Stimulated activated CD4-positive, alpha-beta T cell treated with anti-CD3 and anti-CD28 coated beads, Interleukin-15, amount 100 ng/mL, for 1 hour (primary cell): Measurements from ENCODE around the gene TARS2.

Source experiments
- DNase-seq, 2 donors: peaks; one replicate each; pipeline ENCODE4 v3.0.0-alpha.2; 2020; ENCODE audit warnings: low read depth in 1 of 2, low spot score in 1 of 2

TARS2 gene

DNA sequence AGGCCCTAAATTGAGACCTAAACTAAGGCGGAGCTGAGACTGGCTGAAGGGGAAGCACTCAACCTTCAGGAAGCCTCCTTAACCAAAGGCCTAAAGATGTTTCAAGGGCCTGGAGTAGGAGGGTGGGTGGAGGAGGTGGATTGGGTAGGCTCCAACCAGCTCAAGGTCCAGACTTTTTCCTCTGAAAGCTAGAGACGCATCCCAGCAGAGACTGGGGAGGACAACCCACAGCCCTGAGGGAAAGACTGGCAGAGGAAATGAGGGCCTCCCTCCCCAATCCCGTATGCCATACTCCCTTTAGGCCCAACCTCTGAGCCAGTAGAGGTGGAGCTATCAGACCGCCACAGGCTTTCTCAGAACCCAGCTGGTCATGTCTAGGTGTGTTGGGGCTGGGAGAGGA, 21.8 kb downstream of the TARS2 start:
- DNase-seq = no peak

DNA sequence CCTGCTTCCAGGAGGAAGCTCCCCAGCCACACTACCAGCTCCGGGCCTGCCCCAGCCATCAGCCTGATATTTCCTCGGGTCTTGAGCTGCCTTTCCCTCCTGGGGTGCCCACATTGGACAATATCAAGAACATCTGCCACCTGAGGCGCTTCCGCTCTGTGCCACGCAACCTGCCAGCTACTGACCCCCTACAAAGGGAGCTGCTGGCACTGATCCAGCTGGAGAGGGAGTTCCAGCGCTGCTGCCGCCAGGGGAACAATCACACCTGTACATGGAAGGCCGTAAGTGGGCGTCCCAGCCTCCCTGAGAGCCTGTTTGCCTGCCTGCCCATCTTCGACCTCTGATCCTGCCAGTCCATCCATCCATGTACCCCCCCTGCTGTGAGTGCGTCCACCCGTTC, 24.3 kb downstream of the TARS2 start:
- DNase-seq = no peak

DNA sequence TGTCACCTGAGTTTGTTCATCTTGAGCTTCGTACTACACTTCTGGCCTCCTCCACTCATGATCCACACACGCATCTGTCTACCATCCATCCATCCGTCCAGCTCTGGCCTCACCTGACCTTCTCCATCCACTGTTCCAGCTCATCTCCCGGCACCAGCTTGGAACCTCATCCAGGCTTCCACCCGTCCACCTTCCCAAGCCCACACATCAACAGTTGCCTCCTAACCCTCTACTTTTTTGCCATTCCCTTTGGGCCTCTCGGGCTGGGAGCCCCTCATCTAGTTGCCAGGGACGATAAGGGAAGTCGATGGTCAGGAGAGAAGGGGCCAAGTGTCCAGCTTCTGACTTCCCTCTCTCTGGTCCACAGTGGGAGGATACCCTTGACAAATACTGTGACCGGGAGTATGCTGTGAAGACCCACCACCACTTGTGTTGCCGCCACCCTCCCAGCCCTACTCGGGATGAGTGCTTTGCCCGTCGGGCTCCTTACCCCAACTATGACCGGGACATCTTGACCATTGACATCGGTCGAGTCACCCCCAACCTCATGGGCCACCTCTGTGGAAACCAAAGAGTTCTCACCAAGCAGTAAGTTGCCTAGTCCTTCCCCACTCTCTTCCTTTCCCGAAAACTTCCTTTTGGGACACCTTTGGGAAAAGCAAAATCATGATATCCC, 24.9 kb downstream of the TARS2 start:
- DNase-seq = no peak

DNA sequence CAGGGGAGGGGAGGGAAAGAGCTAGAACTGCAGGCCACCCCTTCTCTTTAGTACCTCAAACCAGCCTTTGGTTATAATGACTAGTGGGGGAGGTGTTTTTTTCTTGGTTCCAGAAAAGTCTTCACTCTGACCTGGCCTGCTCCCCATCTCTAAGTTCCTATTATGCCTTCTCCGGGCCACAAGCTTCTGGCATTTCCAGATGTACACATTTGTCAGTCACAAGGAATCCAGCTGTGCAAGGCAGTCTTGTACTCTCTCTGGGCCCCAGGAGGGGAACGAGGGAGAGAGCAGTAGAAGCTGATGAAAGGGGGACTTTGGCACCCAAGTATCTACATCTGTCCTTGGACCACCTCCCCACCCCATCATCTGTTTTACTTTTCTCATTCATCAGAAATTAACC, 25.6 kb downstream of the TARS2 start:
- DNase-seq = no peak

DNA sequence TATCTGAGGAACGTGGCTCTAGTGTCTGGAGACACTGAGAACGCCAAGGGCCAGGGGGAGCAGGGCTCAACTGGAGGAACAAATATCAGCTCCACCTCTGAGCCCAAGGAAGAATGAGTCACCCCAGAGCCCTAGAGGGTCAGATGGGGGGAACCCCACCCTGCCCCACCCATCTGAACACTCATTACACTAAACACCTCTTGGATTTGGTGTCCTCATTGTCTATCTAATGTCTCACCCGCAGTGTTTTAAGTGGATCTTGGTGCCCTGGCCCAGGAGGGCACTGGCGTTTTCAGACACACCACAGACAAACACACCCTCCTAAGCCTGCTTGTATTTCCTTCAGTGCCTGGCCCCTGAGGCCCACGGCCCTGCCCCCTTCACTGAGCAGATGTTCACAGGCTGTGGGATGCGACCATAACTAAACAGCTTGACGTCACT, 26.2 kb downstream of the TARS2 start:
- DNase-seq = no peak

DNA sequence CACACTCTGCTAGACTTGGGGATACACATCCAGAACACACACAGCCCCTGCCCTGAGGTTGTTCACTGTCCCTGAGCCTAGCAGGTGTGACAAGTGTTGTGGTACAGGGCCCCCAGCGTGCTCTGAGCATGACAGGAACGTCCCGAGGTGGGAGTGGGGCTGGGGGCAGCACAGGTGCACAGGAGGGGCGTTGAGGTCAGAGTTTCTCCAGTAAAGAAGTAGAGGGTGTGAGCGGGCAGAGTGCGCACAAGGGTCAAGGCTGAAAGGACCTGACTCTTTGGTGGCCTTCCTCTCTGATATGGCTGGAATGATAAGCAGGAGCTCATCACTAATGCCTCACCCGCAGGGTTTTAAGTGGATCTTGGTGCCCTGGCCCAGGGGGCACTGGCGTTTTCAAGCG, 27.0 kb downstream of the TARS2 start:
- no peak for DNase-seq

DNA sequence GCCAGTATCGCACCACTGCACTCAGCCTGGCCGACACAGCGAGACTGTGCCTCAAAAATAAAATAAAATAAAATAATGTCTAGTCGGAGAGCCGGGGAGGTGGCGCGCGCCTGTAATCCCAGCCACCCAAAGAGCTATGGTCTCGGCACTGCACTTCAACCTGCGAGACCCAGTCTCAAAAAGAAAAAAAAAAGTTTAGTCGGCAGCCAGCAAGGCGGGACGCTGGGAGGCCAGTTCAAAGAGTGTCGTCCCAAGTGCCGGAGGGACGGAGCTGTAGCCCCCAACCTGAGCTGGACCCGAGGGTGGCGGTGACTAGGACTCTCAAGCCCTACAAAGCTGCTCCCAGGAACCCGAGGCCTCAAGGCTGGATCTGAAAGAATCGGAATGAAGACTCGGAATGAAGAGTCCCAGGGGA, 27.7 kb downstream of the TARS2 start:
- DNase-seq = no peak

DNA sequence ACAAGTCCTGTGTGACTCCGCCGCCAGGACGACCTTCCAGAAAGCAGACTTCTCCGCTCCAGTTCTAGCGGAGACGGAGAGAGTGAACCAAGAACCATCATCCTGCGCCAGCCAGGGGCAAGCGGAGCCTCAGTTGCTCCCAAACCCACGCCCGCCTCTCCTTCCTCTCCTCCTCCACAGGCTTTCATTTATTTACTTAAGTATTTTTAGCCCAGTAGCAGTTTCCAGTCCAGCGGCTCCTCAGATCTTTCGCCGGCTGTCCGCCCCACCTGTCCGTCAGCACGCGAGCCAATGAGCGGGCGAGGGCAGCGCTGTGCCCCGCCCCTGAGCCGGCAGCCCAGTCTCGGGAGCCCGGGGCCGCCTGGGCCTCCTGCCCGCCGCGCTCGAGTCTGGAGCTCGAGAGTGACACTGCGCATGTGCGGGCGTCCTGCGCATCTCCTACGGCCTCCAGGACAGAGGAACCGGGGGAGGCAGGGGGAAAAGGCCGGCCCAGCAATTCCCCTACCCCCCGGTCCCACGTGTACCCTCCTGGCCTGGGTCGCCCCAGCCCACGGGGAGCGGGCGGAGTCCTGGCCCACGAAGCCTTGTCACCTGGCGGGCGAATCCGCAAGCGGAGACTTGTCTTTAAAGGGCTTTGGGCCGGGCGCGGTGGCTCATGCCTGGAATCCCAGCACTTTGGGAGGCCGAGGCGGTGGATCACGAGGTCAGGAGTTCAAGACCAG, 28.3 kb downstream of the TARS2 start, which contains the start of gene FALEC:
Gene FALEC (plus strand): TSS at position 425 of the 722 bp plus-strand sequence.
- peak; percentile 85 for DNase-seq

DNA sequence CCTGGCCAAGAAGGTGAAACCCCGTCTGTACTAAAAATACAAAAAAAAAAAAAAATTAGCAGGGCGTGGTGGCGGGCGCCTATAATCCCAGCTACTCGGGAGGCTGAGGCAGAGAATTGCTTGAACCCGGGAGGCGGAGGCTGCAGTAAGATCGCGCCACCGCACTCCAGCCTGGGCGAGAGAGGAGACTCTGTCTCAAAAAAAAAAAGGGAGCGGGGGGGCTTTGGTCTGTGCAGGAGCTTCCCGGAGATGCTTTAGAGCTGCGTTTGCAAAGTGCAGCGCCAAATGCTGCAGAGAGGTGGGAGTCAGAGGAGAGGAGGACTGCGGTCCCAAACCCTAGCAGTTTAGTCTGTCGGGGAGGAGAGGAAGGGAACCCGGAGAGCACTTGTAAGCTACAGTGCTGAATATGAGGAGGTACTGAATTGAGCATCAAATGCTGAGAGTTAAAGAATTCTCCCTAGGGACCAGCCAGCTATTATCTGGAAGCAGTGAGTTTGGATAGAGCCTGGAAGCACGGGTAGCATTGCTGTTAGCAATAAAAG, 28.9 kb downstream of the TARS2 start:
- no peak for DNase-seq

DNA sequence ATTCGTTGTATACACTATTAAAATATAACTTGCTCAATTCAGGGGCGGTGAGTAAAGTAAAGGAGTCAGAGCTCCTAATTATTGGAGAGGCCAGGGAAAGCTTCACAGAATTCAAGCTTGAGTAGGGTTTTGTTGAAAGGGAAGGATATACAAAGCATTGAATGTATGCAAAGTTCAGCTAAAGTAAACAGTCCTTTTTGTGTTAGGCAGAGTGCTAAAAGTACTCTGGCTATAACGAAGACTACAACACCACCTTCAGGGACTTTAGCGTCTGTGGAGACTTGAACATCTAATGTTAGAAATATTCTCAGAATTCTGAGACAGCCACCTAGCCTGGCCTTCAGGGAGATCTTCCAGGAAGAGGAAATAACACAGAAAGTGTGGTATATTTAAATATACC, 29.4 kb downstream of the TARS2 start:
- no peak for DNase-seq

DNA sequence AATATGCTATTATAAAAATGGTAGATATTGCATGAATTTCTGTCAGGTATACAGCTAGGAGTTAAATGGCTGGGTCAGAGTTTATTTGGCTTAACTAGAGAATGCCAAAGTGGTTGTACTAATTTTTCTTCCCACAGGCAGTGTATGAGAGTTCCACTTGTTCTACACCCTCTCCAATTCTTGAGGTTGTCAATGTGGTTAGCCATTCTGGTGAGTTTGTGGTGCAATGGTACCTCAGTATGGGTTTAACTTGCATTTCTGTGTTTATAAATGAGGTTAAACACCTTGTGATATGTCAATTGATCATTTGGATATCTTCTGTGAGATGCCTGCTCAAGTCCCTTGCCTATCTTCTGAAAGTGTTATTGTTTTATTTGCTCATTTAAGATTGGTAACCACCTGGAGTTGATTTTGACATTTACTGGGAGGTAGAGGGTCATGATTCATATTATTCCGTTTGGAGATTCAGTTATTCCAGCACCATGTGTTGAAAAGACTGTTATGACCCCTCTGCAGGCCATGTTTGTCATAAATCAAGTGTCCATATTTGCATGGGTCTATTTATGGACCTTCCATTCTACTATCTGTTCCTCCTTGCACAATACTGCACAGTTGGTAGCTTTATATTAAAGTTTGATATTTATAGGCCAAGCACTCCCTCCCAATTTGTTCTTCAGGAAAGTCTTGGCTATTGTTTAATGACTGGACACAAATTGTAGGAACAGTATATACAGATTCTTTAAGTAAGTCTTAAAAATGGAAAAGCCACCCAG, 34.2 kb downstream of the TARS2 start:
- no peak for DNase-seq

DNA sequence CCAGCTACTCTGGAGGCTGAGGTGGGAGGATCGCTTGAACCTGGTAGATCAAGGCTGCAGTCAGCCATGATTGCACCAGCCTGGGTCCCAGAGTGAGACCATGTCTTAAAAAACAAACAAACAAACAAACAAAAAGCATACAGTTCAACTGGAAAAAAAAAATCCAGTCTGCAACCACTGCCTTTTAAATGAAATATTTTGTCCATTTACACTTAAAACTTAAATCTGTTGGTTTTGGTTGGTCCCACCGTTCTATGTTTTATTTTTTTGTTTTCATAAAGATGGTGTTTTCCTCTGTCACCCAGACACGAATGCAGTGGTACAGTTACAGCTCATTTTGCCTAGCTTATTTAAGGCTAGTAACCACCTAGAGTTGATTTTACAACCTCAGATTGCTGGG, 38.1 kb downstream of the TARS2 start:
- DNase-seq = no peak

DNA sequence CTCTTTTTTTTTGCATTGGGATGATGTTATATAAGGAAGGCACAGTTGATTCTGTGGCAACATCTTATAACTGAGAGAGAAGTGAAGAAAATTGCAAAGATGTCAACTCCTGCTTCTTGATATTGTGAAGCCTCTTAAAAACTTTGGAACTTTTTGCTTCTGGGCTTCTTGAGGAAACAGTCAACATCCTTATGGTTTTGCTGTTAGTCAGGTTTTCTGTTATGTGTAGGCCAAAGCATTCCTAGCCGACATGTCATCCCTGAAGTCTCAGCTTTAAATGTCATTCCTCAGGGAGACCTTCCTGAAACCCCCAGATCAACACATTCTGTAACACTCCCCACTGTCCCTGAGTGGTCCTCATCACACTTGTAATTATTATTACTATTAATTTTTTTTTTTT, 41.0 kb downstream of the TARS2 start:
- no peak for DNase-seq

DNA sequence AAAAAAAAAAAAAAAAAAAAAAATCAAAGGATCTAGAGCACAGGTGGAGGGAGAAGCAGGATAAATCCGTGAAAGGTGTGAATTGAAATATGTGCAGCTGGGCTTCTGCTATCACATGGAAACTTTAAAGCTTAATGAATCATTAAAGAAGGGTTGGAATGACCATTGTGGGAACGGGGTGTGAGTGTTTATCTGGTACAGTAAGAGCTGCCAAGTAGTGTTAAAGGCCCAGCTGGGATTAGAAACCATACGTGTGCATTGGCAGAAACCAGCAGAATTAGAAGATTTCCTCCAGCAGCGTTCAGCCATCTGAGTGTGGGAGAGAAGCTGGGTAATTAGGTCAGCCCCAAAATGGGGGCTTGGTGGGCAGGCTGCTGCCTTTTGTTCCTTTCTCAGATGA, 41.8 kb downstream of the TARS2 start:
- DNase-seq = no peak

DNA sequence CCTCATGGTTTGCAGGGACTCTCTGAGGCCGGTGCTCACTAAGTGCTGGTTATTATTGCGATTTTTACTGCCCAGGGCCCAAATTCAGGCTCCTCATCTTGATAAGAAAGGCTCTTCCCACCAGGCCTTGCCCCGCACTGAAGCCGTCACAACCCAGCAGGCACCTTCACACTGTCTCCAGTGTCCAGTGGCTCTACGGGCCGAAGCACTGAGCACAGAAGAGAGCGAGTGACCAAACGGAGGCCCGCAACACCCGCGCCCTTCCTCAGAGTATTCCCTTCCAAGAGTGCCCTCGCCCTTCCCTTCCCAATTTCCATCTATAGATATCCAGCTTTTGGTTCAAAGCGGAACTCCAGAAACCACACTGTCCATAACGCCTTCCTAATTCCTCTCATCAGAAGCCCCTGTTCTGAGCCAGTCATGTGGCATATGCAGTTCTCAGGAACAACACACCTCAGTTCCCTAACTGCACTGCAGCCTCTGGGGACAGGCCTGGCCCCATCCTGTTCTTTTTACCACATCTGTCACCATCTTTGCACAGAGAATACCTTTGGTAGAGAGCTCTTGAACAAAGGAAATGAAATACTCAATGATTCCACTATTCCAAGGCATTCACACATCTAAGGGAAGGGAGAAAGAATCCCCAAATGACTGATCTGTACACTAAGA, 43.4 kb downstream of the TARS2 start:
- DNase-seq = no peak

DNA sequence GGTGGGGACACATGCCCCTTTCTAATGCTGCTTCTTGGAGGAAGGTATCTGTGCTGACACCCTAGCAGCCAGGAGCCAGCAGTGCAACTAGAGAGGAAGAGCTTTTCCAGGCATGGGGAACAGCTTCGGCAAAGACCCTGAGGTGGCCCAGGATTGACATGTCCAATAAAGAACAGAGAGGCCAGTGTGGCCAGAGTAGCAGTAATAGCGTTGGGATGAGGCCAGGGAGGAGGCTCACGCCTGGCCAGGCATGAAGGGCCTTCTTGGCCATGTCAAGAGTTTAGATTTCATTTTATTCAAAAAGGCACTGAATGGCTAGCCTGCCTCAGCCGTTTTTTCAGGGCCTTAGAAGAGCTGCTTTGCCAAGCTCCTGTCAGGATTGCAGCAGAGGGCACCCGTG, 45.6 kb downstream of the TARS2 start:
- DNase-seq = no peak

DNA sequence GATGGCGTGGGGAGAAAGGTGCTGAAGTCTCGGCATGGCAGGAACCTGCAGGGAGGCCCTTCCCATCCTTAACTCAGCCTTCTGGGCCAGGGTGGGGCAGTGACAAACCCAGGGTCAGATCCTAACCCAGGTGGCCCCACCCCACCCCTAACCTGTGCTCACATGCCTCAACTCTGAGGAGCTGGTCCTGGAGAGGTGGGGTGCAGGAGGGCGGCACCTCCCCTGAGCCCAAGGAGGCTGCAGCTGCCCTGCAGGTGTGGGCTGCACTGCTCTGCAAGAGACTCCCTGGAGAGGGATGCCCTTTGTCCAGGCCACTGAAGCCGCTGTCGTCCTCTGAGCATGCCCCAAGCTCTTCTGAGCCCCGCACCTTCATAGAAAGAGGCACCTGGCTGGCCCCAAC, 46.8 kb downstream of the TARS2 start:
- DNase-seq = no peak

DNA sequence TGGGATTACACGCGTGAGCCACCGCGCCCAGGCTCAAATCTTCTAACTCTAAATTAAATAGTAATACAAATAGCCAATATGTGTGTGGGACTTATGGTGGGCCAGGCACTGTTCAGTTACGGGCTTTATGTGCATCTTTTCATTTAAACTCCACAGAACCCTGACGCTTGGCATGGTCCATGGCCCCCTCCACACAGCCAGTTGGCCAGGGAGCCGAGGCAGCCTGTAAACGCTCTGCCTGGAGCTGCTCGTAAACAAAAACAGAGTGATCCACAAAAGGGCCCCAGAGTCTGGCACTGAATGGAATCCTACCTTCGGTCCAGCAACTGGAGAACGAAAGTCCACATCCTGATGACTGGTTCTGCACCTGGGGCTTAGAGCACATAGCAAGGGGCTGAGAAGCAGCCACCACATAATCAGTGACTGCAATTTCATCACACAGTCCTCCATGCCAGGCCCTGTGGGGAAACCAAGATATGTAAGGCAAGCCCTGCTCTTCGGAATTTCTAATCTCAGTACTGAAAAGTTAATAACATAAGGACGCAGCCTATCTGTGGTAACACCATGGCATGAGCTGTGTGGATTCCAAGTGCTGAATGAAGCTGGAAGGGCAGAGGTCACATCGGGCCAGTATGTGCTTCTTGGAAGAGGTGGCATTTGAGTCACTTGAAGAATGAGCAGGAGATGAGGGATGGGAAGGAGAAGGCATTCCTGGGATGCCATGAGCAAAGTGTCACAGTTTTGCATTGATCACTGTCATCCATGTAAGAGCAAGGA, 48.5 kb downstream of the TARS2 start:
- DNase-seq = no peak

DNA sequence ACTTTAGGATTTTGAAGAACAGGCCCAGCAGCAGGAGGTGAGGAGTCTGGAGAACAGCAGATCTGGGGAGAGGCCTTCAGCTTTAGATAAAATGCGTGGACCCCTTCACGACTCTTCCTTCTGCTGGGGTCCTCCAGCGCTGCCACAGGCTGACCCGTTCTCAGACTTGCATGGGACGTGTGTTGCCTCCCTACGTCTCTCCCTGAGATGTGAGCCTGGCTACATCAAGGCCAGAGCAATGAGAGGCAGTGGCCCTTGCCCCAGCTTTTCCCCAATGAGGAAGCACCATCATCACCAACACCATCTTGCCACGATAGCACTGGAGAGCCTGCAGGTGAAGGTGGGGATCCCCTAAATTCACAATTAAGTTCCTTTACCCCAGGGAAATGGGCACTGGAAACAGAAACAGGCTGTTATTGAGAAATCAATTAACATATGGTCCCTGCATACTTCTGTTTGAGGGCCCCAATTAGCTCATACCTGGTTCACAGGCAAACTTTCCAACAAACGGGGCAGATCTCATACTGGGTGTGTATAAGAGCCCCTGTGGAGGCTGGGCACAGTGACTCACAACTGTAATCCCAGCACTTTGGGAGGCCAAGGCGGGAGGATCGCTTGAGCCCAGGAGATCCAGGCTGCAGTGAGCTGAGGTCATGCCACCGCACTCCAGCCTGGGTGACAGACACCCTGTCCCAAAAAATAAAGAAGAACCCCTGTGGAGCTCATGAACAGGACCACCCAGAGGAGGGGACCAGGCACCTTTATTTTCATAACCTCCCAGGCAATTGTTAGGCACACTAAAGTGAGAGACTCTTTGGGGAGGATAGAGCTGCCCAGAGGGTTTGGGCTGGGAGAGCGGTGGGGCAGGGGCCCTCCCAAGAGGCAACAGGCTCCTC, 49.9 kb downstream of the TARS2 start:
- no peak for DNase-seq
